Vagina (tissue), 2 donors: Measurements from ENCODE around the gene CSMD2.

ENCODE experiments used
- CTCF ChIP-seq, 3 experiments: fragments of 450-650 bp in 2 of 3; fragments of 200-600 bp in 1 of 3; sonication (generic) in 1 of 3; IDR thresholded peaks; one replicate each; pipeline ENCODE4 v1.5.1; 2017 to 2019; ENCODE audit warnings: antibody characterized with exemption in 3 of 3, mild to moderate bottlenecking in 2 of 3, moderate library complexity in 2 of 3
- POLR2A ChIP-seq, 2 donors: fragments of 450-650 bp; IDR thresholded peaks; one replicate each; pipeline ENCODE4 v1.6.1; 2017; ENCODE audit warnings: antibody characterized with exemption in 2 of 2, mild to moderate bottlenecking in 2 of 2, moderate library complexity in 2 of 2
- POLR2AphosphoS5 ChIP-seq, 2 donors: sonication (generic); formaldehyde crosslinking; IDR thresholded peaks; one replicate each; pipeline ENCODE4 v1.9.0; 2017; ENCODE audit warnings: antibody characterized with exemption in 2 of 2, mild to moderate bottlenecking in 2 of 2, low read depth in 1 of 2; ENCODE audit not compliant: insufficient read depth in 1 of 2

GRCh38 chr1:33682371-33682770 lies 482.7 kb downstream of the CSMD2 start:
- TF ChIP-seq CTCF (IDR thresholded peaks at IDR 0.05) (no peak), POLR2A (IDR thresholded peaks at IDR 0.05) (no peak), POLR2AphosphoS5 (IDR thresholded peaks at IDR 0.05; ENCODE audit: insufficient read depth in 1 of 2, low read depth in 1 of 2) (no peak)
